H54 (cell line): ENCODE measurements around the gene PHLDA2.

Experiments
- DNase-seq: peaks from one replicate; pipeline ENCODE4 v3.0.0; 2011; ENCODE audit warnings: low spot score, mixed read lengths; ENCODE audit not compliant: insufficient read length
- FAIRE-seq: peaks from 3 replicates; lab custom pipeline; 2011; peaks lifted over from hg19 to GRCh38; lab: Jason Lieb, UNC
- POLR2A ChIP-seq: IDR thresholded peaks from 2 replicates; pipeline ENCODE4 v1.6.1; 2011; ENCODE audit warnings: low read depth, mild to moderate bottlenecking, low read length

Gene PHLDA2

GRCh38 chr11:2881981-2882375 is 47.2 kb downstream of the PHLDA2 start:
- DNase-seq, result no peak
- TF ChIP-seq POLR2A, result no peak
- FAIRE-seq, result no peak

- no peak for FAIRE-seq
- TF ChIP-seq POLR2A, result no peak
- DNase-seq, result no peak
These were observed 47.9 kb downstream of the PHLDA2 start for GRCh38 chr11:2881076-2881980.

DNA sequence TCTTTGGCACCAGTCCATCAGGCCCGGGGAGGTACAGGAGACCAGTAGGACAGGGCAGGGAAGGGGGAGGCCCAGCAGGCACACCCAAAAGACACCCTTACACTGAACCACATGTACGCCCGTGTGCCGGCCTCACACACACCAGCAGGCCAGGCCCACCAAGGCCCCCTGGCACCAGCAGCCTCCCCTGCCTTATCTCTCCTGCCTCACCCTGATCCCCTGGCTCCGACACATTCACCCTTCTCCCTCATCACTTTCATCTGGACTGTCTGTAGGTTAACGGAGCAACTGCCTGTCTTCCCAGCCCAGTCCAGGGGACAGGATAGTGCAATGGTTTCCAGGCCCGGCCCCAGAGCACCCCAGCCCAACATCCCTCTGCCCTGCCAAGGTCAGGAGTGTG is 48.6 kb downstream of the PHLDA2 start:
- DNase-seq, result no peak
- no peak for TF ChIP-seq POLR2A
- FAIRE-seq, result no peak

GRCh38 chr11:2878782-2879181 is 50.4 kb downstream of the PHLDA2 start:
- FAIRE-seq (no peak), DNase-seq (no peak)
- TF ChIP-seq POLR2A, result no peak
